Activated CD4-positive, alpha-beta memory T cell treated with anti-CD3 and anti-CD28 coated beads for 36 hours (primary cell): Measurements from ENCODE around the gene FOXF1. TPM values are rescaled to one million over a fixed set of nuclear protein-coding genes. Genes with fewer than 3 reads are reported as not detected.

Source experiments
- CTCF ChIA-PET: fragments of 350-600 bp; sonication (Branson Sonifier 250); formaldehyde crosslinking; loops from one replicate; lab custom pipeline; 2021; ENCODE audit warnings: antibody characterized with exemption, inconsistent platforms; lab: Charles Lee
- POLR2A ChIA-PET: fragments of 350-600 bp; sonication (Branson Sonifier 250); formaldehyde crosslinking; loops from one replicate; lab custom pipeline; 2021; ENCODE audit warnings: antibody characterized with exemption; lab: Charles Lee
- DNase-seq: peaks from one replicate; pipeline ENCODE4 v3.0.0-alpha.2; 2020
- H3K27ac Mint-ChIP-seq: one replicate; pipeline ENCODE4 v1.8.0; 2021; ENCODE audit warnings: mixed read lengths
- H3K27me3 Mint-ChIP-seq: one replicate; pipeline ENCODE4 v1.8.0; 2021; ENCODE audit warnings: mixed read lengths
- H3K36me3 Mint-ChIP-seq: one replicate; pipeline ENCODE4 v1.8.0; 2021; ENCODE audit warnings: mixed read lengths
- H3K4me1 Mint-ChIP-seq: one replicate; pipeline ENCODE4 v1.8.0; 2021; ENCODE audit warnings: low read depth, mixed read lengths
- H3K4me3 Mint-ChIP-seq: one replicate; pipeline ENCODE4 v1.8.0; 2021; ENCODE audit warnings: mild to moderate bottlenecking, mixed read lengths
- H3K9me3 Mint-ChIP-seq: one replicate; pipeline ENCODE4 v1.8.0; 2021; ENCODE audit warnings: mixed read lengths
- intact Hi-C: fragments of 100-400 bp; cut with micrococcal nuclease; formaldehyde crosslinking; loops from one replicate; pipeline ENCODE4 v1.15.1; 2023
- total RNA-seq, 2 experiments: library from RNA; stranded (reverse); gene quantifications; one replicate each; pipeline ENCODE4 v1.2.3, GENCODE V29; 2021

Gene FOXF1
- total RNA-seq, 2 experiments from 2014 or later, result not detected

- Mint-ChIP-seq H3K36me3 (peaks cover 2% of the 10 kb centered on the region), H3K4me1 (peaks cover 12% of the 10 kb centered on the region), H3K9me3 (no peaks in the 10 kb centered on the region), H3K27ac (no peak overlapping the region), H3K4me3 (no peak overlapping the region), H3K27me3 (peaks cover 29% of the 10 kb centered on the region)
- no peak for DNase-seq
- intact Hi-C loops, result loop anchor here (10.0 kb wide), 1 partner anchor 1075 kb away; no protein-coding TSS in a partner anchor
- ChIA-PET POLR2A (interaction anchor here (0.6 kb wide), 1 partner anchor 683 kb away, joined by 3 read pairs; no protein-coding TSS in a partner anchor), CTCF (no interaction called here)
Measured at GRCh38 chr16:86559802-86560305, 49.5 kb downstream of the FOXF1 start.

GRCh38 chr16:86562356-86562755 lies 52.0 kb downstream of the FOXF1 start:
- no peak for DNase-seq
- ChIA-PET CTCF (interaction anchor here (1.0 to 4.4 kb wide), 6 partner anchors 8 to 1074 kb away, joined by 3 to 48 read pairs (median 14); no protein-coding TSS in a partner anchor), POLR2A (no interaction called here)
- Mint-ChIP-seq H3K36me3 (no peaks in the 10 kb centered on the region), H3K4me3 (no peak overlapping the region), H3K27ac (no peak overlapping the region), H3K27me3 (peaks cover 44% of the 10 kb centered on the region), H3K4me1 (peaks cover 8% of the 10 kb centered on the region), H3K9me3 (no peaks in the 10 kb centered on the region)
- intact Hi-C loops, result loop anchor here (2.0 to 10.0 kb wide), 2 partner anchors 716 to 1072 kb away; no protein-coding TSS in a partner anchor

GRCh38 chr16:86563469-86564345 lies 53.4 kb downstream of the FOXF1 start:
- H3K27me3 Mint-ChIP-seq, result peaks cover 48% of the 10 kb centered on the region
- H3K4me3 Mint-ChIP-seq, result no peak overlapping the region
- intact Hi-C loops, result loop anchor here (1.0 to 10.0 kb wide), 5 partner anchors 197 to 1071 kb away; no protein-coding TSS in a partner anchor
- H3K27ac Mint-ChIP-seq, result peak overlapping the region; percentile 23
- H3K4me1 Mint-ChIP-seq, result peaks cover 10% of the 10 kb centered on the region
- peak; percentile 91 for DNase-seq
- H3K9me3 Mint-ChIP-seq, result no peaks in the 10 kb centered on the region
- ChIA-PET CTCF (interaction anchor here (0.6 to 4.4 kb wide), 15 partner anchors 8 to 1073 kb away, joined by 3 to 48 read pairs (median 4); no protein-coding TSS in a partner anchor), POLR2A (no interaction called here)
- H3K36me3 Mint-ChIP-seq, result no peaks in the 10 kb centered on the region

Other genes starting within 250 kb of the FOXF1 start
- 10 to 100 TPM; 17.9 to 19.0 TPM for gene MTHFSD, start 44.7 kb downstream of the FOXF1 start, total RNA-seq
- not detected for gene FOXC2, start 56.3 kb downstream of the FOXF1 start, total RNA-seq
- gene FOXL1, start 68.0 kb downstream of the FOXF1 start, total RNA-seq, result not detected